ENCODE data around the gene MADCAM1.

MADCAM1 gene

DNA sequence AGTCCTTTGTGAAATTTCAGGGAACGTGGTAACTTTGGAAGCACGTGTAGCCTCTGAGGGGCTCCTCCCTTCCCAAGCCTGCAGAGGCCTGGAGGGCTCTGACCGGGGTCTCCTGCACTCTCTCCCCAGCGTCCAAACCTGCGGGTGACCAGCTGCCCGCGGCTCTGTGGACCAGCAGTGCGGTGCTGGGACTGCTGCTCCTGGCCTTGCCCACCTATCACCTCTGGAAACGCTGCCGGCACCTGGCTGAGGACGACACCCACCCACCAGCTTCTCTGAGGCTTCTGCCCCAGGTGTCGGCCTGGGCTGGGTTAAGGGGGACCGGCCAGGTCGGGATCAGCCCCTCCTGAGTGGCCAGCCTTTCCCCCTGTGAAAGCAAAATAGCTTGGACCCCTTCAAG lies 8.3 kb downstream of the MADCAM1 start:
- H3K4me3 ChIP-seq (ENCODE audit: low read depth, low read length) = no peak overlapping the region
- no peak for TF ChIP-seq CTCF (IDR thresholded peaks at IDR 0.05; ENCODE audit: insufficient read depth, low read length, missing control alignments)
- DNase-seq (ENCODE audit: low read depth, low spot score) = no peak
- ChIA-PET POLR2A (no interaction called here), CTCF (interaction anchor here (0.6 to 5.6 kb wide), 4 partner anchors 11 to 1933 kb away, joined by 3 to 88 read pairs (median 3); partner anchors contain the start of gene MADCAM1)

DNA sequence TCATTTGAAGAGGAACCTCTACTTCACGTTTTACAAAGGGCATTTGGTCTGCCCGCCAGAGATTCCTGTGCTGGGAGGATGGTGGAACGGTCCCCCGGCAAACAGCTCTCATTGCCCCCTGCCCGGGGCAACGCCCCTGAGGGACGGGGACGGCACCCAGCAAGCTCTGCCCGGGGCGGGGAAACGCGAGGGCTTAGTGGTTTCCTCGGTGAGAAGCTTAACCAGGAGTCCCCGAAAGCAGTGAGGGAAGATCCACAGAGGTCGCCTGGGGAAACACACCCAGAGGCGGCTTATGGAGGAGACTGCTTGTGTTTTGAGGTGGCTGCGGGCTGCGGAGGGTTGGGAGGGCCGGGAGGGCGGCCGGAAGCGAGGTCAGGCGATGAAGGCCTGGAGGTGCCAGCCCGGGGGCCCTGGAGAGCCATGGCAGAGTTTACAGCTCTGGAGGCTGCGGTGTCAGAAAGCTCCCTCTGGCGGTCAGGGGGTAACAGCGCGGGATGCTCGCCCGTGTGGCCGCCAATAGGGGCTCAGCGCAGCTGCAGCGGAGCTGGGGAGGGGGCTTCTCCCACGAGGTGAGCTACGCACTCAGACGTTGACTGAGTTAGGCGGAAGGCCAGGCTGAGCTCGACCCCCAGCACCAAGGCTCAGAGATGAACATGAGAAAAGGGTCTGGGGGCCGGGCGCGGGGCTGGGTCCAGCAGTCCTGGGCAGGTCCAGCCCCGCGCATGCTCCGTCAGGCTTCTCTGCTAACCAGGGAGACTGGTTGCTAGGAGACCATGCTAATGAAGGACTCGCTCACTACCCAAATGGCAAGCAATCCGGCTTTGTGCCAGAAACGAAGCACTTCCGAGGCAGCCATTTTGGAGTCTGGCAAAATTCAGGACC lies 10.4 kb downstream of the MADCAM1 start:
- peak; percentile 100 for DNase-seq (ENCODE audit: low read depth, low spot score)
- POLR2A ChIA-PET = interaction anchor here (0.7 to 1.3 kb wide), 2 partner anchors 16 to 18 kb away, joined by 3 to 12 read pairs; no protein-coding TSS in a partner anchor
- TF ChIP-seq CTCF (IDR thresholded peaks at IDR 0.05; ENCODE audit: insufficient read depth, low read length, missing control alignments) = peak; percentile 100
- H3K4me3 ChIP-seq (ENCODE audit: low read depth, low read length) = peak overlapping the region; percentile 95
- CTCF ChIA-PET = interaction anchor here (0.9 to 5.6 kb wide), 25 partner anchors 9 to 239 kb away, joined by 3 to 88 read pairs (median 5); partner anchors contain the start of genes CDC34 and MADCAM1

GRCh38 chr19:507286-508203 lies 11.3 kb downstream of the MADCAM1 start, which contains the start of gene TPGS1:
Gene TPGS1 (plus strand): TSS chr19:507497. CDS start chr19:507507, 10 bp downstream.
- DNase-seq (ENCODE audit: low read depth, low spot score) = no peak
- POLR2A ChIA-PET = interaction anchor here (1.3 kb wide), 1 partner anchor 19 kb away, joined by 12 read pairs; no protein-coding TSS in a partner anchor
- no peak for TF ChIP-seq CTCF (IDR thresholded peaks at IDR 0.05; ENCODE audit: insufficient read depth, low read length, missing control alignments)
- CTCF ChIA-PET = interaction anchor here (0.9 to 5.6 kb wide), 20 partner anchors 8 to 240 kb away, joined by 3 to 88 read pairs (median 6); partner anchors contain the start of genes CDC34 and MADCAM1
- H3K4me3 ChIP-seq (ENCODE audit: low read depth, low read length) = peak within 1 kb of the TSS; percentile 95

GRCh38 chr19:508204-509150 lies 12.2 kb downstream of the MADCAM1 start:
- POLR2A ChIA-PET = interaction anchor here (0.6 kb wide), 1 partner anchor 14 kb away, joined by 3 read pairs; no protein-coding TSS in a partner anchor
- no peak for TF ChIP-seq CTCF (IDR thresholded peaks at IDR 0.05; ENCODE audit: insufficient read depth, low read length, missing control alignments)
- CTCF ChIA-PET = interaction anchor here (1.0 to 5.3 kb wide), 3 partner anchors 12 to 215 kb away, joined by 3 to 113 read pairs (median 63); partner anchors contain the start of gene CDC34
- H3K4me3 ChIP-seq (ENCODE audit: low read depth, low read length) = peak overlapping the region; percentile 95
- DNase-seq (ENCODE audit: low read depth, low spot score) = no peak

DNA sequence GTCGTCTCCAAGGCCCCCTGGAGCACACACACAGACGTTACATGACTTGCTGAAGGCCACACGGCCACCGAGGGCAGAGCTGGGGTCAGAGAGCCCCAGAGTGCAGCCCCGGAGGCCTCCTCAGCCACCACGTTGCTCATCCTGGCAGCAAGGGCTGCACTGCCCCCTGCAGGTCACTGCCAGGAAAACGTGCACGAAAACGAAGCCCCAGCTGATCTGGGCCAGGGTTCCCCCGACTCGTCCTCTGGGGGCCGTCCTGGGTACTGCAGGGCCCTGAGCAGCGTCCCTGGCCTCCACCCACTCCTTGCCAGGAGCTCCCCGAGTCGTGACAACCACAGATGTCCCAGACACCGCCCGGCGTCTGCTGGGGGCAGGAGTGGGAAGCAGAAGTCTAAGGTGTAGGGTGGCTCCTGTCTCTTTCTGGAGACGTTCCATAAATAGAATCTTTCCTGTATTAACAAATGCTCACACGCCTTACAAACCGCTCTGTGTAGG lies 14.4 kb downstream of the MADCAM1 start:
- POLR2A ChIA-PET = interaction anchor here (1.0 to 1.3 kb wide), 3 partner anchors 10 to 22 kb away, joined by 3 to 7 read pairs (median 3); partner anchors contain the start of gene CDC34
- peak; percentile 98 for TF ChIP-seq CTCF (IDR thresholded peaks at IDR 0.05; ENCODE audit: insufficient read depth, low read length, missing control alignments)
- peak; percentile 44 for DNase-seq (ENCODE audit: low read depth, low spot score)
- CTCF ChIA-PET = interaction anchor here (0.7 to 5.3 kb wide), 23 partner anchors 10 to 242 kb away, joined by 3 to 113 read pairs (median 4); partner anchors contain the start of genes CDC34 and MADCAM1
- peak overlapping the region; percentile 27 for H3K4me3 ChIP-seq (ENCODE audit: low read depth, low read length)

Data from AG04449 (cell line).